AG04450 (cell line): ENCODE data around the gene SUGT1. TPM values are rescaled to one million over a fixed set of nuclear protein-coding genes. Genes with fewer than 3 reads are reported as not detected.

ENCODE experiments used
- CTCF ChIA-PET: fragments of 300-600, 350-600 bp; formaldehyde crosslinking; extraction: SDS; loops from one replicate; lab custom pipeline; 2022; ENCODE audit warnings: antibody characterized with exemption, inconsistent platforms; lab: Charles Lee
- POLR2A ChIA-PET: fragments of 350-600 bp; formaldehyde crosslinking; extraction: SDS; loops from one replicate; lab custom pipeline; 2021; ENCODE audit warnings: antibody characterized with exemption, inconsistent platforms; lab: Yijun Ruan, JAX
- DNase-seq: peaks from one replicate; pipeline ENCODE4 v3.0.0-alpha.2; 2011; ENCODE audit warnings: low read depth, low spot score
- H3K27ac ChIP-seq: one replicate; pipeline ENCODE4 v1.5.1; 2012; ENCODE audit warnings: low read depth, low read length, control low read depth
- H3K27me3 ChIP-seq: one replicate; pipeline ENCODE4 v1.6.0; 2012; ENCODE audit warnings: low read length; ENCODE audit not compliant: control insufficient read depth, insufficient read depth
- H3K4me3 ChIP-seq: 2 replicates; pipeline ENCODE4 v1.5.1; 2011; ENCODE audit warnings: mild to moderate bottlenecking, low read depth, low read length, control low read depth
- H3K9me3 ChIP-seq: 2 replicates; pipeline ENCODE4 v1.5.1; 2012; ENCODE audit warnings: low read length; ENCODE audit not compliant: control insufficient read depth, insufficient read depth
- CTCF ChIP-seq: IDR thresholded peaks from 2 replicates; pipeline ENCODE4 v1.5.1; 2011; ENCODE audit warnings: low read depth, low read length, control low read depth, inconsistent platforms
- polyA plus RNA-seq: library from polyadenylated mRNA; depleted of rRNA; stranded (reverse); fragments of >200 nt; gene quantifications from 2 replicates; pipeline ENCODE4 v1.2.3, GENCODE V29; 2011

Gene SUGT1
- polyA plus RNA-seq, 1 experiment = 64.8 TPM

GRCh38 chr13:52695856-52696255 lies 43.2 kb downstream of the SUGT1 start:
- no peaks in the 10 kb centered on the region for H3K9me3 ChIP-seq
- H3K4me3 ChIP-seq = no peak overlapping the region
- H3K27ac ChIP-seq = no peak overlapping the region
- DNase-seq = peak; percentile 4
- POLR2A ChIA-PET = no interaction called here
- H3K27me3 ChIP-seq = no peaks in the 10 kb centered on the region
- TF ChIP-seq CTCF = no peak
- CTCF ChIA-PET = interaction anchor here (3.0 kb wide), 1 partner anchor 43 kb away, joined by 6 read pairs; no protein-coding TSS in a partner anchor

GRCh38 chr13:52696566-52696965 lies 43.9 kb downstream of the SUGT1 start:
- no peak for DNase-seq
- H3K9me3 ChIP-seq = no peaks in the 10 kb centered on the region
- no peak overlapping the region for H3K27ac ChIP-seq
- no peak overlapping the region for H3K4me3 ChIP-seq
- H3K27me3 ChIP-seq = no peaks in the 10 kb centered on the region
- CTCF ChIA-PET = interaction anchor here (3.0 kb wide), 1 partner anchor 42 kb away, joined by 6 read pairs; no protein-coding TSS in a partner anchor
- no peak for TF ChIP-seq CTCF
- POLR2A ChIA-PET = no interaction called here

GRCh38 chr13:52701728-52702465 lies 49.3 kb downstream of the SUGT1 start:
- no peak overlapping the region for H3K27ac ChIP-seq
- TF ChIP-seq CTCF = no peak
- H3K9me3 ChIP-seq = no peaks in the 10 kb centered on the region
- no peak overlapping the region for H3K4me3 ChIP-seq
- no peak for DNase-seq
- no peaks in the 10 kb centered on the region for H3K27me3 ChIP-seq
- CTCF ChIA-PET = interaction anchor here (1.2 kb wide), 1 partner anchor 36 kb away, joined by 5 read pairs; no protein-coding TSS in a partner anchor
- POLR2A ChIA-PET = no interaction called here

GRCh38 chr13:52703482-52703881 lies 50.8 kb downstream of the SUGT1 start:
- POLR2A ChIA-PET = no interaction called here
- TF ChIP-seq CTCF = no peak
- no peak overlapping the region for H3K27ac ChIP-seq

GRCh38 chr13:52706081-52706480 lies 53.4 kb downstream of the SUGT1 start:
- no peak for DNase-seq
- TF ChIP-seq CTCF = no peak
- Histone ChIP-seq H3K27ac (no peak overlapping the region), H3K9me3 (no peaks in the 10 kb centered on the region), H3K27me3 (no peaks in the 10 kb centered on the region), H3K4me3 (no peak overlapping the region)
- POLR2A ChIA-PET = no interaction called here
- CTCF ChIA-PET = no interaction called here

More at GRCh38 chr13:52703482-52703881, 50.8 kb downstream of the SUGT1 start:
- Histone ChIP-seq H3K4me3 (no peak overlapping the region), H3K27me3 (no peaks in the 10 kb centered on the region), H3K9me3 (no peaks in the 10 kb centered on the region)
- DNase-seq = no peak
- CTCF ChIA-PET = interaction anchor here (0.8 to 1.7 kb wide), 4 partner anchors 9 to 39 kb away, joined by 3 to 6 read pairs (median 4); no protein-coding TSS in a partner anchor
